ENCODE measurements around the gene SAMD11. TPM values are rescaled to one million over a fixed set of nuclear protein-coding genes. Genes with fewer than 3 reads are reported as not detected.
A peak's percentile ranks its signal among the peaks of the same experiment; 100 is the strongest.
"Not testable (repeated sequence)": the region's sequence is repeated elsewhere in the genome, so short reads cannot be mapped to it uniquely, and the experiment has no call there.

SAMD11 gene, protein sequence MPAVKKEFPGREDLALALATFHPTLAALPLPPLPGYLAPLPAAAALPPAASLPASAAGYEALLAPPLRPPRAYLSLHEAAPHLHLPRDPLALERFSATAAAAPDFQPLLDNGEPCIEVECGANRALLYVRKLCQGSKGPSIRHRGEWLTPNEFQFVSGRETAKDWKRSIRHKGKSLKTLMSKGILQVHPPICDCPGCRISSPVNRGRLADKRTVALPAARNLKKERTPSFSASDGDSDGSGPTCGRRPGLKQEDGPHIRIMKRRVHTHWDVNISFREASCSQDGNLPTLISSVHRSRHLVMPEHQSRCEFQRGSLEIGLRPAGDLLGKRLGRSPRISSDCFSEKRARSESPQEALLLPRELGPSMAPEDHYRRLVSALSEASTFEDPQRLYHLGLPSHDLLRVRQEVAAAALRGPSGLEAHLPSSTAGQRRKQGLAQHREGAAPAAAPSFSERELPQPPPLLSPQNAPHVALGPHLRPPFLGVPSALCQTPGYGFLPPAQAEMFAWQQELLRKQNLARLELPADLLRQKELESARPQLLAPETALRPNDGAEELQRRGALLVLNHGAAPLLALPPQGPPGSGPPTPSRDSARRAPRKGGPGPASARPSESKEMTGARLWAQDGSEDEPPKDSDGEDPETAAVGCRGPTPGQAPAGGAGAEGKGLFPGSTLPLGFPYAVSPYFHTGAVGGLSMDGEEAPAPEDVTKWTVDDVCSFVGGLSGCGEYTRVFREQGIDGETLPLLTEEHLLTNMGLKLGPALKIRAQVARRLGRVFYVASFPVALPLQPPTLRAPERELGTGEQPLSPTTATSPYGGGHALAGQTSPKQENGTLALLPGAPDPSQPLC
- 18.1 TPM for polyA plus RNA-seq
- long read RNA-seq, donor 1: 0 reads
- long read RNA-seq, donor 2, partial matches to known transcripts: 0 of 2 reads
- long read RNA-seq, donor 2, other reads (novel, unspliced or antisense): 0 of 2 reads
- long read RNA-seq, donor 3: 0 reads
- long read RNA-seq, donor 4, partial matches to known transcripts: 0 of 1 reads
- long read RNA-seq, donor 4, other reads (novel, unspliced or antisense): 0 of 1 reads
- long read RNA-seq, donor 5: 0 reads
- long read RNA-seq, donor 6, partial matches to known transcripts: 50 of 53 reads
- long read RNA-seq, donor 6, other reads (novel, unspliced or antisense): 0 of 53 reads
- long read RNA-seq, donor 7, partial matches to known transcripts: 13 of 38 reads
- long read RNA-seq, donor 7, other reads (novel, unspliced or antisense): 24 of 38 reads
- long read RNA-seq, donor 8, partial matches to known transcripts: 0 of 2 reads
- long read RNA-seq, donor 8, other reads (novel, unspliced or antisense): 0 of 2 reads
- long read RNA-seq, donor 9, partial matches to known transcripts: 0 of 1 reads
- long read RNA-seq, donor 9, other reads (novel, unspliced or antisense): 0 of 1 reads
- long read RNA-seq, donor 10, partial matches to known transcripts: 5 of 6 reads
- long read RNA-seq, donor 10, other reads (novel, unspliced or antisense): 0 of 6 reads
- long read RNA-seq, donor 11, partial matches to known transcripts: 5 of 6 reads
- long read RNA-seq, donor 11, other reads (novel, unspliced or antisense): 0 of 6 reads

DNA sequence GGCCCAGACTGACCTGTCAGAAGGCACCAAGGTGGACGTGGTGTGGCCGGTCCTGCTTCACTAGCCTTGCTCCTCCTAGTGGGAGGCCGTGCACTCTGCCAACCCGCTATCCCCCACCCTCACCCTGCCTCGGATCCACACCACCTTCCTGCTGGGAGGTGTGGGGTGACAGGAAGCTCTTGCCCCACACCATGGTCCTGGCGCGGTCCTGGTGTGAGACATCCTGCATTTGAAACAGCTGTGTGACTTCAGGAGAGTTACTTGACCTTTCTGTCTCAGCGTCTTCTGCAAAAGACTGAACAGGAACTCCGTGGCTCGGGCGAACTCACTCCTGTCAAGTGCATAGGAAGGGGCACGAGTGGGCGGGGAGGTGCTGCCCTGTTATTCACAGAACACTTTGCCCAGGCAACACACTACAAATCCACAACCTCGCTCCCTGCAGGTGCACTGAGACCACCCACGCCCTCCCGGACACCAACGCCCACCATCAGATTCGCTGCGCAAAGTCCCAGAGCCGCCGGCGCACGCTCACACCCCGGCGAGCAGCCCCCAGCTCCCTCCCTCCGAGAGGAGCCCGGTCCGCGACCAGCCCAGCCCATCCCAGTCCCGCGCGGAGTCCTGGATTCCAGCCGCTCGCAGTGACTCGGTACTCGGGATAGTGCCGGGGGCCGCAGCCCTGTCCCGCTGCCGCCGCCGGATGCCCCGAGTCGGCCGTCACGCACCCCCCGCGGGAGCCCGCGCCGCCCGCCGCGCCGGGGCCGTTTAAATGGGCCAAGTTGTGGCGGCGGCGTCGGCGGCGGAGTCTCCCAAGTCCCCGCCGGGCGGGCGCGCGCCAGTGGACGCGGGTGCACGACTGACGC lies at the start of gene SAMD11:
Gene SAMD11, plus strand, starts transcription at position 793 of the 860 bp plus-strand sequence. CDS start 509 bp downstream, outside the sequence.
- peak in 1 of 2 donors; percentile 87 for DNase-seq
- Histone ChIP-seq H3K27ac (ENCODE audit: low read length) (no peak within 1 kb of the TSS), H3K4me1 (ENCODE audit: control insufficient read depth, insufficient read depth, low read length) (peaks cover 22% of the 10 kb centered on the region), H3K4me3 (ENCODE audit: low read length) (peak within 1 kb of the TSS; percentile 38), H3K9me3 (ENCODE audit: control insufficient read depth, low read depth, low read length) (peaks cover 18% of the 10 kb centered on the region), H3K27me3 (ENCODE audit: control insufficient read depth, insufficient read depth, low read length) (peaks cover 78% of the 10 kb centered on the region), H3K36me3 (ENCODE audit: control insufficient read depth, insufficient read depth, low read length) (no peaks in the 10 kb centered on the region)
- WGBS (ENCODE audit: insufficient coverage, low lambda C conversion rate): no CpG with 5 or more reads among the region's 72 CpGs

GRCh38 chr1:876428-877208 lies 47.1 kb upstream of the SAMD11 start:
- not testable (repeated sequence) for H3K27ac ChIP-seq (ENCODE audit: low read length); H3K27me3 ChIP-seq (ENCODE audit: control insufficient read depth, insufficient read depth, low read length); H3K36me3 ChIP-seq (ENCODE audit: control insufficient read depth, insufficient read depth, low read length); DNase-seq; H3K4me3 ChIP-seq (ENCODE audit: low read length); H3K4me1 ChIP-seq (ENCODE audit: control insufficient read depth, insufficient read depth, low read length); H3K9me3 ChIP-seq (ENCODE audit: control insufficient read depth, low read depth, low read length)
- WGBS (ENCODE audit: insufficient coverage, low lambda C conversion rate): no CpG with 5 or more reads among the region's 8 CpGs

DNA sequence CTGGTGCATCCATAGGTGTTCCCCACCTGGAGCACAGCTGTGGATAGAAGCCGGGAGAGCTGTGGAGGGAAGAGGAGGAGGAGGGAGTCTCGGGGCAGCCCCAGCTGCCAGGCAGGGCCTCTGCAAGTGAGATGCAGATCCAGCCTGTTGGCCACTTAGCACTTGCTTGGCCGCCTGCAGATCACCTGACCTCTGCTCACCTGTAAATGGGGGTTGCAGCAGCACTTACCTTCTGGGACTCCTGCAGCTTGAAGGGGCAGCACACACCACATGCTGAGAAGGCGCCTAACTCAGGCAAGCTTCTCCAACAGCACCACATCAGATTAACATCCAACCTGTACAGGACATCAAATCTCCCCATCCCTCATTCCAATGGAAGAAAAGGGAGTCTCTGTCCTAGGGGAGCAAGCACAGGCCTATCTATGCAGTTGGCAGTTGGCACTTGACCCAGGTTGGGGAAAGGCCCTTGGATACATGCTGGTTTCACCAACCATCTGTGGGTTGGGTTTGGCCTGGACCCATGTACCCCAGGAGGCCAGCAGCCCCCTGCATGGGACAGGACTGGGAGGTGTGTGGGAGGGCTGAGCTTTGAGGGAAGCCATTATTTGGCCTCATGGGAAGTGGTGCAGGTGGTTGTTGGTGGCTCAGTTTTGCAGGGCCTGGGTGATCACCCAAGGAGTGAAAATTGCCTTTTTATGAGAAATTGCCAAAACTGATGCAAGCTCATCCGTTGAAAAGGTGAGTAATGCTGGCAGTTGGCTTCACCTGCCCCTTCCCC lies 46.3 kb upstream of the SAMD11 start:
- peaks cover 10% of the 10 kb centered on the region for H3K27me3 ChIP-seq (ENCODE audit: control insufficient read depth, insufficient read depth, low read length)
- not testable (repeated sequence) for H3K27ac ChIP-seq (ENCODE audit: low read length); H3K9me3 ChIP-seq (ENCODE audit: control insufficient read depth, low read depth, low read length); H3K4me1 ChIP-seq (ENCODE audit: control insufficient read depth, insufficient read depth, low read length); H3K36me3 ChIP-seq (ENCODE audit: control insufficient read depth, insufficient read depth, low read length); DNase-seq; H3K4me3 ChIP-seq (ENCODE audit: low read length)
- 40% methylated on average over 1 of the region's 5 CpGs for WGBS (ENCODE audit: insufficient coverage, low lambda C conversion rate)

DNA sequence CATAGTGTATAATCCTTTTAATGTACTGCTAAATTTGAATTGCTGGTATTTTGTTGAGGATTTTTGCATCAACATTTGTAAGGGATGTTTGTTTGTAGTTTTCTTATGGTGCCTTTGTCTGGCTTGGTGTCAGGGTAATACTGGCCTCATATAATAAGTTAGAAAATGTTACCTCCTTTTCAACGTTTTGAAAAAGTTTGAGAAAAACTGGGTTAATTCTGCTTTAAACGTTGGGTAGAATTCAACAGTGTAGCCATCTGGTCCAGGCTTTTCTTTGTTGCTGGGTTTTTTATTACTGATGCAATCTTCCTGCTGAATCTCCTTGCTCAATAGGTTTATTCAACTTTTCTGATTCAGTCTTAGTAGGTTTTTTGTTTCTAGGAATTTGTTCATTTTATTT lies 43.2 kb upstream of the SAMD11 start:
- H3K9me3 ChIP-seq (ENCODE audit: control insufficient read depth, low read depth, low read length); H3K4me1 ChIP-seq (ENCODE audit: control insufficient read depth, insufficient read depth, low read length); H3K27ac ChIP-seq (ENCODE audit: low read length); DNase-seq; H3K27me3 ChIP-seq (ENCODE audit: control insufficient read depth, insufficient read depth, low read length); H3K36me3 ChIP-seq (ENCODE audit: control insufficient read depth, insufficient read depth, low read length); H3K4me3 ChIP-seq (ENCODE audit: low read length): not testable (repeated sequence)
- 55% methylated on average over 2 of the region's 2 CpGs for WGBS (ENCODE audit: insufficient coverage, low lambda C conversion rate)

DNA sequence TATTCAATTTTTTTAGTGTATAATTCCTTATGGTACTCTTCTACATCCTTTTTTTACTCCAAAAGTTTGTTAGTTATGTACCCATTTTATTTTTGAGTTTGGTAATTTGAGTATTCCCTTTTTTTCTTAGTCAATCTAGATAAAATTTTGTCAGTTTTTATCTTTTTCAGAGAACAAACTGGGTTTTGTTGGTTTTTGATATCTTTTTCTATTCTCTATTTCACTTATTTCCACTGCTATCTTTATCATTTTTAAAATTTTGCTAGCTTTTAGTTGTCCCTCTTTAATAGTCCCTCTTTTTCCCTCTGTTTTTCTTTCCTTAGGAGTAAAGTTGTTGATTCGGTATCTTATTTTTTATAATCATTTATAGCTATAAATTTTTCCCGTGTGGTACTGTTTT lies 42.8 kb upstream of the SAMD11 start:
- H3K27me3 ChIP-seq (ENCODE audit: control insufficient read depth, insufficient read depth, low read length): peaks cover 10% of the 10 kb centered on the region
- not testable (repeated sequence) for H3K9me3 ChIP-seq (ENCODE audit: control insufficient read depth, low read depth, low read length); H3K27ac ChIP-seq (ENCODE audit: low read length); H3K4me3 ChIP-seq (ENCODE audit: low read length); DNase-seq; H3K4me1 ChIP-seq (ENCODE audit: control insufficient read depth, insufficient read depth, low read length); H3K36me3 ChIP-seq (ENCODE audit: control insufficient read depth, insufficient read depth, low read length)
- 100% methylated on average over 2 of the region's 2 CpGs for WGBS (ENCODE audit: insufficient coverage, low lambda C conversion rate)

DNA sequence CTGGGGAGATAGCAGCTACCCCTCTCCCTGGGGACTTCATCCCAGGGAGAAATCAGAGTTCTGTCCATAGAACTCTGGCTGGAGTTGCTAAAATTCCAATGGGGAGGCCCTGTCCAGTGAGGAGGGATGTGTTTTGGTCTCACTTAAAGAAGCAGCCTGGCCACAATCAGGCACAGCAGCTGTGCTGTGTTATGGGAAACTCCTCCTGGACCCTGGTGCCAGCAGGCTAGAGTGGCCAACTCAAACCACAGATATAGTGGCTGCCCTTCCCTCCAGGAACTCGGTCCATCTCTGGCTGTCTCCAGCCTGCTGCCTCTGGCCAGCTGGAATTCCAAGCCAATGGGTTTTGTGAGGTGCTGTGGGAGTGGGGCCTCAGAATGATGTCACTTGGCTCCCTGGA lies 37.4 kb upstream of the SAMD11 start:
- H3K36me3 ChIP-seq (ENCODE audit: control insufficient read depth, insufficient read depth, low read length): no peaks in the 10 kb centered on the region
- H3K4me1 ChIP-seq (ENCODE audit: control insufficient read depth, insufficient read depth, low read length): no peaks in the 10 kb centered on the region
- no peak overlapping the region for H3K4me3 ChIP-seq (ENCODE audit: low read length)
- H3K27me3 ChIP-seq (ENCODE audit: control insufficient read depth, insufficient read depth, low read length): peaks cover 28% of the 10 kb centered on the region
- no peak overlapping the region for H3K27ac ChIP-seq (ENCODE audit: low read length)
- no peak for DNase-seq
- WGBS (ENCODE audit: insufficient coverage, low lambda C conversion rate): no CpG with 5 or more reads among the region's 1 CpG
- H3K9me3 ChIP-seq (ENCODE audit: control insufficient read depth, low read depth, low read length): no peaks in the 10 kb centered on the region

- no peaks in the 10 kb centered on the region for H3K36me3 ChIP-seq (ENCODE audit: control insufficient read depth, insufficient read depth, low read length)
- no peaks in the 10 kb centered on the region for H3K4me1 ChIP-seq (ENCODE audit: control insufficient read depth, insufficient read depth, low read length)
- no peaks in the 10 kb centered on the region for H3K9me3 ChIP-seq (ENCODE audit: control insufficient read depth, low read depth, low read length)
- H3K4me3 ChIP-seq (ENCODE audit: low read length): no peak overlapping the region
- no CpG with 5 or more reads among the region's 11 CpGs for WGBS (ENCODE audit: insufficient coverage, low lambda C conversion rate)
- H3K27me3 ChIP-seq (ENCODE audit: control insufficient read depth, insufficient read depth, low read length): peaks cover 28% of the 10 kb centered on the region
- no peak for DNase-seq
- no peak overlapping the region for H3K27ac ChIP-seq (ENCODE audit: low read length)
These were observed 37.0 kb upstream of the SAMD11 start for GRCh38 chr1:886760-887159.

GRCh38 chr1:888297-888696 lies 35.4 kb upstream of the SAMD11 start:
- Histone ChIP-seq H3K4me1 (ENCODE audit: control insufficient read depth, insufficient read depth, low read length) (no peaks in the 10 kb centered on the region), H3K36me3 (ENCODE audit: control insufficient read depth, insufficient read depth, low read length) (no peaks in the 10 kb centered on the region), H3K4me3 (ENCODE audit: low read length) (no peak overlapping the region), H3K9me3 (ENCODE audit: control insufficient read depth, low read depth, low read length) (no peaks in the 10 kb centered on the region), H3K27me3 (ENCODE audit: control insufficient read depth, insufficient read depth, low read length) (peaks cover 19% of the 10 kb centered on the region), H3K27ac (ENCODE audit: low read length) (no peak overlapping the region)
- no peak for DNase-seq

All from large intestine (tissue), 12 donors.